GM18499 (cell line): Measurements from ENCODE around the gene SLC39A7.

Source experiments
- ATAC-seq: cut with Tn5 transposase; IDR thresholded peaks from one replicate; pipeline ENCODE4 v1.9.1; 2021; ENCODE audit warnings: moderate number of reproducible peaks; ENCODE audit not compliant: insufficient read depth, unreplicated experiment

SLC39A7 gene

GRCh38 chr6:33200219-33201146 lies at the start of gene SLC39A7, which contains the start of gene RXRB:
TSS of gene SLC39A7 (plus strand) at chr6:33200867. CDS start at chr6:33201246, 379 bp downstream.
TSS of gene RXRB (minus strand) at chr6:33200665. CDS start at chr6:33200476, 189 bp downstream.
- no peak for ATAC-seq

- no peak for ATAC-seq
Observed at GRCh38 chr6:33151050-33151449, 49.6 kb upstream of the SLC39A7 start.

- no peak for ATAC-seq
Observed at GRCh38 chr6:33154349-33154748, 46.3 kb upstream of the SLC39A7 start.

GRCh38 chr6:33156561-33156960 lies 44.1 kb upstream of the SLC39A7 start:
- no peak for ATAC-seq

- ATAC-seq = no peak
Observed at GRCh38 chr6:33156964-33157363, 43.7 kb upstream of the SLC39A7 start.

GRCh38 chr6:33160096-33160495 lies 40.6 kb upstream of the SLC39A7 start:
- no peak for ATAC-seq

- no peak for ATAC-seq
Observed at GRCh38 chr6:33160728-33161344, 39.8 kb upstream of the SLC39A7 start.

GRCh38 chr6:33161354-33162331 lies 39.0 kb upstream of the SLC39A7 start:
- no peak for ATAC-seq

GRCh38 chr6:33163540-33163939 lies 37.1 kb upstream of the SLC39A7 start:
- ATAC-seq = no peak

GRCh38 chr6:33164176-33164575 lies 36.5 kb upstream of the SLC39A7 start:
- ATAC-seq = no peak

- no peak for ATAC-seq
Observed at GRCh38 chr6:33164665-33165373, 35.8 kb upstream of the SLC39A7 start.

GRCh38 chr6:33165581-33166258 lies 34.9 kb upstream of the SLC39A7 start:
- no peak for ATAC-seq

GRCh38 chr6:33166363-33166762 lies 34.3 kb upstream of the SLC39A7 start:
- ATAC-seq = no peak

GRCh38 chr6:33166811-33167210 lies 33.9 kb upstream of the SLC39A7 start:
- ATAC-seq = no peak

GRCh38 chr6:33167374-33168283 lies 33.0 kb upstream of the SLC39A7 start:
- no peak for ATAC-seq

GRCh38 chr6:33168284-33168601 lies 32.4 kb upstream of the SLC39A7 start:
- no peak for ATAC-seq

- no peak for ATAC-seq
Observed at GRCh38 chr6:33168639-33169038, 32.0 kb upstream of the SLC39A7 start.
